ENCODE measurements around the gene ARHGAP23.
A peak's percentile ranks its signal among the peaks of the same experiment; 100 is the strongest.

The ARHGAP23 gene

GRCh38 chr17:38442548-38442947 lies 14.3 kb downstream of the ARHGAP23 start:
- no peak for DNase-seq

- no peak for DNase-seq
Measured at GRCh38 chr17:38443356-38444031, 15.2 kb downstream of the ARHGAP23 start.

GRCh38 chr17:38444151-38444550 lies 15.9 kb downstream of the ARHGAP23 start:
- peak; percentile 31 for DNase-seq

GRCh38 chr17:38447502-38448085 lies 19.3 kb downstream of the ARHGAP23 start:
- DNase-seq, result no peak

DNA sequence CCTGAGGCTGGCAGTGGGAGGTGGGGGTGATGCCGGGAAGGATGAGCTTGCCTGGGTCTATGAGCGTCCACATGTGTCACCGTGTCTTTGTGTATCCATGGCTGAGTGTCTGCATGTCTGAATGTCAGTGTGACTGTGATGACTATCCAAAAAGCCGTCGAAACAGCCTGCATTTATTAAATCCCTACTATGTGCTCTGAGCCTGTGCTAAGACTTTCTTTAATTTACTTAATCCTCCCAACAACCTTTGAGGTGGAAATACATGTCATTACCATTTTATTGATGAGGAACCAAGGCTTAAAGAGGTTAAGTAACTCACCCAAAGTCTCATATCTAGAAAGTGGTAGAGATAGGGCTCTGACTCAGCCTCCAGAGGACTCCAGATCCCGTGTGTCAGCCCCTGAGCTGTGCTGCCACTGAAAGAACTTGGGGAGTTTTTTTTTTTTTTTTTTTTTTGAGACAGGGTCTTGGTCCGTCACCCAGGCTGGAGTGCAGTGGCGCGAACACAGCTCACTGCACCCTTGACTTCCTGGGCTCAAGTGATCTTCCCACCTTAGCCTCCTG lies 20.0 kb downstream of the ARHGAP23 start:
- no peak for DNase-seq

GRCh38 chr17:38449364-38449763 lies 21.1 kb downstream of the ARHGAP23 start:
- DNase-seq, result no peak

DNA sequence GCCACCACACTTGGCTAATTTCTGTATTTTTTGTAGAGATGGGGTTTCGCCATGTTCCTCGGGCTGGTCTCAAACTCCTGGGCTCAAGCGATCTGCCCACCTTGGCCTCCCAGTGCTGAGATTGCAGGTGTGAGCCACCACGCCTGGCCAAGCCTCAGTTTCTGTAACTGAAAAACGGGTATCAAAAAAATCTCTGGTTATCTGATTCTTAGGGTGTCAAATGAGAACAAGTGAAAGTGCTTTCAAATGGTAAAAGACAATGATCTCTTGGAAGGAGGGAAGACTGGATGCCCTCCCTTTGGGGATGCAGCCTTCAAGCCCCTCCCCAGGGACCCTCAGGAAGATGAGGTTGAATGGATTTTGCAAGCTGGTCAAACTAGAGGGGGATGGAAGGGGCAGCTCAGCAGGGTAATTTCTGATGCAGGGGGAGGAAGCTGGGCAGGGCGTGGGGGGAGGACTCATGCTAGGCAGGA lies 22.3 kb downstream of the ARHGAP23 start:
- no peak for DNase-seq

GRCh38 chr17:38451030-38451839 lies 23.0 kb downstream of the ARHGAP23 start:
- no peak for DNase-seq

DNA sequence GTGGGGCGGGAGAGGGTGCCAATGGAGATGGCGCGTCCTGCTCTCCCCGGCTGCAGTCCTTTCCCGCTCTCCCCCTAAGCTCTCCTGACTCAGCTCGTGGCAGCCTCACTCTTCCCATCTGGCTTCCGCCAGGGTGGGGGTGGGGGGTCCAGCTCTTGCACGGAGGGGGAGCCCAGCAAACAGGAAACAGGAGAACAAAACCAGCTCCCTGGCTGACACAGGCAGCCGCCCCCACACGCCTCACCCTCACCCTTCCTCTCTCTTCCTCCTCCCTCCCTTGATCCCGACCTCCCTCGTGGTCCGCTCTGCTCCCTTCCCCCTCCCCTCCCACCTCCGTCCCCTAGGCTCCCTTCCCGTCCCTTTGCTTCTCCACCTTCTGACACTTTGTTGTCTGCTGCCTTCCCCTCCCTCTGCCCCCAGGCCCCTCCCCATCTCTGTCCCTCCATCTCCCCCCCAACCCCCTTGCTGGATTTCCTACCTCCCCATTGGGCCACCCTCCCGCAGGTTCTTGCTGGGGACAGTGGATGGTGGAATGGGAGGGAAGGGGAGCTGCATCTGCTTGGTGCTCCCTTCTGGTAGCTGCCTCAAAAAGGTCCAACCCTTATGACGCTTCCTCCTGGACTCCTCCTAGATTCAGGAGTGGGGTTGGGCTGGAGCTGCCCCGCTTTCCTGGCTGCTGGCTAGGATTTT lies 23.7 kb downstream of the ARHGAP23 start:
- no peak for DNase-seq

DNA sequence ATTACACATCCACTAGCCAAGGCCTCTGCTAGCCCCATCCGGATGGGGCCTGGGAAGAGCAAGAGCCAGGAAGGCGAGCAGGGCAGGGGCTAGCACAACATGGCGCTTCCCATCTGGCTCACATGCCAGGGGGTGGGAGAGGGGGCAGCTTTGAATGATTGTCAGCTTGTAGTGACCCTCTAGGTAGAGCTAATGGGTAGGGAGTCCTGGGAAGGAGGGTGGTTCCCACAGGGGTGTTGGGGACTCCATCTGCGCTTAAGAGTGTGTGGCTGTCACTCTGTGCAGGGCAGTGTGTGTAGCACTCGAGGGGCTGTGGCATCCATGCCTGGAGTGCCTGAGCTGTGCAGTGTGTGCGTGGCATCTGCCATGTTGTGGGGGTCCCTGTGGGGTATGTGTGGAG lies 24.5 kb downstream of the ARHGAP23 start:
- no peak for DNase-seq

- peak; percentile 23 for DNase-seq
Measured at GRCh38 chr17:38453951-38454421, 25.7 kb downstream of the ARHGAP23 start.

- no peak for DNase-seq
Measured at GRCh38 chr17:38454532-38454931, 26.3 kb downstream of the ARHGAP23 start.

DNA sequence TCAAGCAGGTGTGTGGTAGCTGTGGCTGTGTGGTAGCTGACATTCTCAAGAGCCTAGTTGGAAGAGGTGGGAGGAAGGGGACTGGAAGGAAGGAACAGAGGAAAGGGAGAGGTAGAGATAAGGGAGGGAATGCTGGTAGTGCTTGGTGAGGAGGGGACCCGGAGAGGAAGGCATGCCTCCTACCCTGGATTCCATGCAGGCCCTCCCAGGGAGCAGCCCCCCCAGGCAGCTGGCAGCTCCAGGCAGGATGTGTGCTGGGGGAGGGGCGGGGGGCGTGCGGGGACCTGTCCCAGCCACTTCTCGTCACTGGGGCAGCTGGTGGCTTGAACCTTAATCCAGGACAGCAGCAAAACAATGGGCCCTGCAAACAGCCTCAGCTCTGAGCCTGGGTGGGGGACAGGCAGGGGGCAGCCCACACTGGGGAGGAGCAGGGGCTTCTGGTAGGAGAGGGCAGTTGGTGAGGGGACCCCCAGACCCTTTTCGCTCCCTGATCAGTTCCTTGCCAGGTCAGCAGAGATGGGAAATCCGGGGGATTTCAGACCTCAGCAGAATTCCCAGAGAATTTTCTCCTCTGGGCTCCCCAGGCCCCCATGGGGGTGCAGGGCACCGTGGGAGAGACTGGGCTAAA lies 27.1 kb downstream of the ARHGAP23 start:
- DNase-seq, result no peak

- DNase-seq, result peak; percentile 23
Measured at GRCh38 chr17:38456031-38456815, 28.0 kb downstream of the ARHGAP23 start.

GRCh38 chr17:38457577-38458371 lies 29.5 kb downstream of the ARHGAP23 start:
- DNase-seq, result no peak

GRCh38 chr17:38458521-38458920 lies 30.3 kb downstream of the ARHGAP23 start:
- DNase-seq, result no peak

DNA sequence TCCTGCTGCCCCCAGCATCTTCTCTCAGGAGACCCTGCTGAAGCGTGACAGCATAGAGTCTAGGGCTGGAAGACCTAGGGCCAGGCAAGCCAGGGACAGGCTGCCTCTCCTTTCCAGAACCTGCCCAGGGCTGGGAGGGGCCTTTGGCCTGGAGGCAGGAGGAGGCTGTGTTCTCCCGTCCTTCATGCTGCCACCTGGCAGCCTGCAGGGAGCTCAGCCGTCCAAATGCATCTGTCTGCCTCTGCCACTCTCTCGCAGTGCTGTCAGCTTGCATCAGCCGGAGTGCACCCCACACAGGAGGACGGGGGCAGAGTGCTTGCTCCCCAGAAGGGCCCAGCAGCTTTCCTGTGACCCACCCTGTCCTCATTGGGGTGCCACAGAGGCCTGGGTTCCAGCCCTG lies 31.3 kb downstream of the ARHGAP23 start:
- peak; percentile 48 for DNase-seq

DNA sequence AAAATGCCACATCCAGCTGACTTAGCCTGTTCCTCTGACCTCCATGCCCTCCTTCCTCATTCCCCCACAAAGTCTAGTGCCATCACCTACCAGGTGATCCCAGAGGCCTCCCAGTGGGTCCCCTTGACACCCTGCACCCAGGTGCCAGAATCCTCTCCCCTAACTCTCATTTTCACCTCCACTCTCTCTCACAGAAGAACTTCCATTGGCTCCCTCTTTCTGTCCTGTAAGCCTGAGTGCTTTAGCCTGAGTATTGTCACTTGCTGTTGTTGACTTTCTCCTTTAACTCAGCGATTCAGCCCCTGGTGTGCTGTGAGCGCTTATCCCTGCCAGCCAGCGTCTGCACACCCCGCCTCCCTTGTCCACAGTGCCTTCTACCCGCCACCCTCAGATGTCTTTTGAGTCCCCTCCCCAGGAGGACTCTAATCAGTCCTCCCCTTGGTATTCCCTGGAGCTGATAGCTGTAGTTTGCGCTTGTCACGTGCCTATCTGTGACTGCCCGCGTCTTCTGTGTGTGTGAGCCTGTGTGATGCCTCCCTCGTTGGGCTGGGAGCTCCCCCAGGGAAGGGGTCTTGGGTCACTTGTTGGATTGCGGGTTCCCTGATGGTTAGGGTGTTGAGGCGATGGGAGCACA lies 31.9 kb downstream of the ARHGAP23 start:
- no peak for DNase-seq

DNA sequence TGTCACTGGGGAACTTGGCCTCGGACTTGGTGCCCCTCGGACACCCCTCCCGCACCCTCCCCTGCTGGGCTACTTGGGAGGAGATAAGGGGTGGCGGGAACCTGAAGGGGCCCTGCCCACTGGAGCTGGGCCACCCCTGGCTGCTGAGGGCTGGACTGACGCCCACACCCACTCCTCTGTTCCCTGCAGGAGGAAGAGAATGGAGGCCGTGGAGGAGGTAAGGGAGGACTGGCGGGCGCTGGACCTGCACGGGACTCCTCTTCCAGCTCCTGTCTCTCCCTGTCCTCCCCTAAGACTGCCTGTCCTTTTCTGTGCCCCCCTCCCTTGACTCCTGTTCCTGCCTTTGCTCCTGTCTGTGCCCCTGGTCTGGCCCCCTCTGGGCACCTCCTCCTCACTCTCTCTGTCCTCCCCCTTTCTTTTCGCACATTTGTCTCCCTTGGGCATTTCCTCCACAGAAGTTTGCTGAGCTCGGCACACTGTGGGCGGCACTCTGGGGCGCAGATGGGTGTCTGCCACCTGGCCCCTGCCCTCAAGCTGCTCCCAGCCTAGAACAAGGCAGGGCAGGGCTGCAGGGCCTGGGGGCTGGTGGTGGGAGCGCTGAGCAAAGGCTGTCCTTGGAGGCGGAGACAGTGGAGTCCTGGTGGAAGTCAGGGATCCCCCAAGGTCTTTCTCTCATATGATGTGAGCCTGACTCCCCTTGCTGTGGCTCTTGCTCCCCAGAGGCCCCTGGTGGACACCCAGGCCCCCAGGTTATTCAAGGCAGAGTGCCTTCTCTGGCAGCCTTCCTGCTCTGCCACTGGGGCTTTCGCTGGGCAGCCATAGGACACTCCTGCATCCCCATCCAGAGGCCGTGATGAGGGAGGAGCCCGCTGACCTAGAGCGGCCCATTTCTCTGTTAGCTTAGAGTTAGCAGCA lies 32.7 kb downstream of the ARHGAP23 start:
- DNase-seq, result no peak

All from NCI-H2107 (cell line).